T-cell (primary cell): ENCODE data around the gene MPP3. TPM values are rescaled to one million over a fixed set of nuclear protein-coding genes. Genes with fewer than 3 reads are reported as not detected.
A peak's percentile ranks its signal among the peaks of the same experiment; 100 is the strongest.

Source experiments
- ATAC-seq, 4 experiments: fragments of 200-7000 bp in 3 of 4; fragments of 150-1000 bp in 1 of 4; cut with Tn5 transposase; replicated peaks in 1 of 4; 1 replicate in 3 of 4; 2 replicates in 1 of 4; pipeline ENCODE4 v1.10.0; 2021; ENCODE audit warnings: moderate library complexity in 3 of 4, mild to moderate bottlenecking in 2 of 4, moderate number of reproducible peaks in 1 of 4
- CTCF ChIA-PET, 2 donors: fragments of 300-600 bp; sonication (Branson Sonifier 250); formaldehyde crosslinking; loops; one replicate each; lab custom pipeline; 2022; ENCODE audit warnings: antibody characterized with exemption in 2 of 2; lab: Charles Lee
- POLR2A ChIA-PET, 2 donors: fragments of 300-600 bp; sonication (Branson Sonifier 250); formaldehyde crosslinking; loops; one replicate each; lab custom pipeline; 2022; ENCODE audit warnings: antibody characterized with exemption in 2 of 2; lab: Charles Lee
- DNase-seq, 35 experiments: peaks; one replicate each; pipeline versions ENCODE4 v3.0.0 to v3.0.0-alpha.2; 2013 to 2023
- H3K27ac ChIP-seq: one replicate; pipeline ENCODE4 v1.5.1; 2013; ENCODE audit warnings: low read length
- H3K27me3 ChIP-seq, 2 experiments: replicated peaks in 1 of 2; 1 replicate in 1 of 2; 2 replicates in 1 of 2; pipeline versions ENCODE4 v1.6.1 to v1.7.0; 2013; ENCODE audit warnings: low read length in 1 of 2, mixed read lengths in 1 of 2; ENCODE audit not compliant: control insufficient read depth in 2 of 2, insufficient read depth in 2 of 2; ENCODE audit errors: extremely low read depth in 1 of 2
- H3K36me3 ChIP-seq, 2 donors: 1 replicate in 1 of 2; 2 replicates in 1 of 2; pipeline versions ENCODE4 v1.6.1 to v1.7.0; 2013; ENCODE audit warnings: low read length in 1 of 2; ENCODE audit not compliant: control insufficient read depth in 2 of 2, insufficient read depth in 1 of 2; ENCODE audit errors: extremely low read depth in 1 of 2
- H3K4me1 ChIP-seq, 2 experiments: 1 replicate in 1 of 2; 2 replicates in 1 of 2; pipeline versions ENCODE4 v1.6.1 to v1.7.0; 2013; ENCODE audit warnings: low read length in 2 of 2, mixed read lengths in 1 of 2; ENCODE audit not compliant: insufficient read depth in 2 of 2, control insufficient read depth in 1 of 2; ENCODE audit errors: extremely low read depth in 1 of 2
- H3K4me3 ChIP-seq, 2 donors: 1 replicate in 1 of 2; 2 replicates in 1 of 2; pipeline versions ENCODE4 v1.5.1 to v1.7.0; 2013; ENCODE audit warnings: mild to moderate bottlenecking in 2 of 2, low read length in 1 of 2, moderate library complexity in 1 of 2; ENCODE audit not compliant: control insufficient read depth in 1 of 2; ENCODE audit errors: extremely low read depth in 1 of 2
- H3K9me3 ChIP-seq: 2 replicates; pipeline ENCODE4 v1.7.0; 2013
- H3K27ac Mint-ChIP-seq, 2 donors: one replicate each; pipeline ENCODE4 v1.8.0; 2020 to 2021; ENCODE audit warnings: mild to moderate bottlenecking in 2 of 2, mixed read lengths in 2 of 2
- H3K27me3 Mint-ChIP-seq, 2 donors: one replicate each; pipeline ENCODE4 v1.8.0; 2021 to 2022; ENCODE audit warnings: mixed read lengths in 2 of 2
- H3K36me3 Mint-ChIP-seq: one replicate; pipeline ENCODE4 v1.8.0; 2021; ENCODE audit warnings: mixed read lengths
- H3K4me1 Mint-ChIP-seq, 3 donors: one replicate each; pipeline ENCODE4 v1.8.0; 2020 to 2022; ENCODE audit warnings: mixed read lengths in 3 of 3, mild to moderate bottlenecking in 1 of 3
- H3K4me3 Mint-ChIP-seq, 3 donors: one replicate each; pipeline ENCODE4 v1.8.0; 2020 to 2022; ENCODE audit warnings: mild to moderate bottlenecking in 3 of 3, mixed read lengths in 3 of 3, moderate library complexity in 3 of 3
- H3K9me3 Mint-ChIP-seq, 3 donors: one replicate each; pipeline ENCODE4 v1.8.0; 2020 to 2022; ENCODE audit warnings: mixed read lengths in 3 of 3
- WGBS: methylation state at CpG from one replicate; pipeline ENCODE4 v1.1.5; 2013; ENCODE audit warnings: missing lambda C conversion rate; ENCODE audit not compliant: insufficient coverage; 5-methylcytosine and 5-hydroxymethylcytosine counted together
- total RNA-seq, 35 experiments: library from RNA in 6 of 35; stranded (reverse) in 6 of 35; fragments of 120-200 nt in 1 of 35; gene quantifications; one replicate each; pipeline versions ENCODE4 v1.2.1 to v1.2.4 and lab custom pipeline; 2013 to 2026

MPP3 gene
- total RNA-seq, 5 donors from 2014 or later (not counting 1 experiment from before 2014, with no cell fraction given) = 0.32 to 0.60 (median 0.44) TPM; not detected in 1

- peaks cover 26 to 39% of the 10 kb centered on the region in 2 donors for H3K27me3 Mint-ChIP-seq
- H3K4me1 Mint-ChIP-seq = peaks cover 0 to 8% (median 4%) of the 10 kb centered on the region in 3 donors
- H3K9me3 Mint-ChIP-seq = no peaks in the 10 kb centered on the region
- ATAC-seq (no peak), DNase-seq (no peak)
- POLR2A ChIA-PET = no interaction called here
- Histone ChIP-seq H3K27ac (no peak overlapping the region), H3K4me3 (no peak overlapping the region), H3K4me1 (peaks cover 3 to 8% of the 10 kb centered on the region in 2 experiments), H3K27me3 (peaks cover 0 to 29% of the 10 kb centered on the region in 2 experiments), H3K36me3 (no peaks in the 10 kb centered on the region), H3K9me3 (no peaks in the 10 kb centered on the region)
- H3K36me3 Mint-ChIP-seq = no peaks in the 10 kb centered on the region
- CTCF ChIA-PET = no interaction called here
- 89% methylated on average over 1 of the region's 2 CpGs for whole genome bisulfite sequencing
- no peak overlapping the region for H3K27ac Mint-ChIP-seq
- H3K4me3 Mint-ChIP-seq = no peak overlapping the region
Measured at GRCh38 chr17:43784068-43784467, 48.9 kb downstream of the MPP3 start.

- no peaks in the 10 kb centered on the region for H3K9me3 ChIP-seq
- H3K27ac ChIP-seq = no peak overlapping the region
- ATAC-seq = no peak
- H3K4me1 ChIP-seq = peaks cover 3 to 11% of the 10 kb centered on the region in 2 experiments
- H3K9me3 Mint-ChIP-seq = no peaks in the 10 kb centered on the region
- peaks cover 0 to 26% of the 10 kb centered on the region in 2 experiments for H3K27me3 ChIP-seq
- H3K27ac Mint-ChIP-seq = no peak overlapping the region
- H3K4me3 ChIP-seq = no peak overlapping the region
- no peaks in the 10 kb centered on the region for H3K36me3 ChIP-seq
- ChIA-PET CTCF (no interaction called here), POLR2A (no interaction called here)
- 79% methylated on average over 13 of the region's 15 CpGs for WGBS
- H3K4me1 Mint-ChIP-seq = peaks cover 0 to 8% (median 5%) of the 10 kb centered on the region in 3 donors
- H3K36me3 Mint-ChIP-seq = no peaks in the 10 kb centered on the region
- H3K4me3 Mint-ChIP-seq = no peak overlapping the region
- H3K27me3 Mint-ChIP-seq = peaks cover 26 to 39% of the 10 kb centered on the region in 2 donors
- no peak for DNase-seq
Measured at GRCh38 chr17:43782913-43783680, 49.8 kb downstream of the MPP3 start.

GRCh38 chr17:43780135-43780534 is 52.8 kb downstream of the MPP3 start, which contains the start of gene CFAP97D1:
Gene CFAP97D1 (plus strand): TSS chr17:43780435. CDS start chr17:43780463, 28 bp downstream.
- ATAC-seq (no peak), DNase-seq (no peak)
- no peaks in the 10 kb centered on the region for H3K9me3 Mint-ChIP-seq
- Histone ChIP-seq H3K27me3 (peaks cover 0 to 26% of the 10 kb centered on the region in 2 experiments), H3K27ac (no peak within 1 kb of the TSS), H3K4me1 (peaks cover 3 to 14% of the 10 kb centered on the region in 2 experiments), H3K36me3 (no peaks in the 10 kb centered on the region), H3K4me3 (peak within 1 kb of the TSS; percentile 67 to 76), H3K9me3 (no peaks in the 10 kb centered on the region)
- H3K4me3 Mint-ChIP-seq = peak within 1 kb of the TSS; percentile 71 to 79 (median 77)
- peak within 1 kb of the TSS in 1 of 2 donors; percentile 52 for H3K27ac Mint-ChIP-seq
- 41% methylated on average over 5 of the region's 7 CpGs for WGBS
- peaks cover 0 to 14% (median 9%) of the 10 kb centered on the region in 3 donors for H3K4me1 Mint-ChIP-seq
- POLR2A ChIA-PET = no interaction called here
- CTCF ChIA-PET = interaction anchor here in 1 of 2 donors (0.7 kb wide), 1 partner anchor 72 kb away, joined by 4 read pairs; no protein-coding TSS in a partner anchor
- H3K27me3 Mint-ChIP-seq = peaks cover 26 to 39% of the 10 kb centered on the region in 2 donors
- H3K36me3 Mint-ChIP-seq = no peaks in the 10 kb centered on the region

- peaks cover 0 to 26% of the 10 kb centered on the region in 2 experiments for H3K27me3 ChIP-seq
- H3K27me3 Mint-ChIP-seq = peaks cover 20 to 36% of the 10 kb centered on the region in 2 donors
- ChIA-PET CTCF (interaction anchor here (0.6 to 0.7 kb wide), 3 partner anchors 11 to 71 kb away, joined by 3 to 4 read pairs (median 3); no protein-coding TSS in a partner anchor), POLR2A (no interaction called here)
- no peaks in the 10 kb centered on the region for H3K36me3 Mint-ChIP-seq
- no peak overlapping the region for H3K27ac ChIP-seq
- H3K4me3 Mint-ChIP-seq = peak overlapping the region; percentile 71 to 79 (median 77)
- peak overlapping the region in 1 of 2 donors; percentile 52 for H3K27ac Mint-ChIP-seq
- peaks cover 0 to 14% (median 9%) of the 10 kb centered on the region in 3 donors for H3K4me1 Mint-ChIP-seq
- H3K4me1 ChIP-seq = peaks cover 3 to 14% of the 10 kb centered on the region in 2 experiments
- ATAC-seq (peak in 3 of 4 experiments; percentile 23 to 39 (median 38)), DNase-seq (no peak)
- no peaks in the 10 kb centered on the region for H3K9me3 ChIP-seq
- H3K4me3 ChIP-seq = peak overlapping the region; percentile 67 to 76
- WGBS = 0% methylated on average over 21 of the region's 26 CpGs
- no peaks in the 10 kb centered on the region for H3K9me3 Mint-ChIP-seq
- H3K36me3 ChIP-seq = no peaks in the 10 kb centered on the region
Measured at GRCh38 chr17:43779145-43780125, 53.5 kb downstream of the MPP3 start.

- Mint-ChIP-seq H3K9me3 (no peaks in the 10 kb centered on the region), H3K27me3 (peaks cover 19 to 29% of the 10 kb centered on the region in 2 donors), H3K4me3 (peak within 1 kb of the TSS; percentile 79 to 87 (median 82)), H3K36me3 (peaks cover 5% of the 10 kb centered on the region), H3K27ac (peak within 1 kb of the TSS; percentile 3 to 77), H3K4me1 (peaks cover 0 to 14% (median 9%) of the 10 kb centered on the region in 3 donors)
- Histone ChIP-seq H3K36me3 (peaks cover 0 to 1% of the 10 kb centered on the region in 2 donors), H3K9me3 (no peaks in the 10 kb centered on the region), H3K4me1 (peaks cover 3 to 14% of the 10 kb centered on the region in 2 experiments), H3K4me3 (peak within 1 kb of the TSS; percentile 67 to 76), H3K27ac (peak within 1 kb of the TSS; percentile 14), H3K27me3 (peaks cover 0 to 26% of the 10 kb centered on the region in 2 experiments)
- CTCF ChIA-PET = interaction anchor here in 1 of 2 donors (0.6 kb wide), 2 partner anchors 12 kb away, joined by 3 read pairs; no protein-coding TSS in a partner anchor
- ATAC-seq (peak; percentile 97 to 99 (median 98)), DNase-seq (peak; percentile 45 to 85 (median 68))
- POLR2A ChIA-PET = no interaction called here
- WGBS = under 1% methylated on average over 92 of the region's 100 CpGs
Measured at GRCh38 chr17:43778337-43779144, 54.4 kb downstream of the MPP3 start, which contains the start of gene DUSP3. Gene DUSP3 (minus strand): TSS chr17:43778977. CDS start chr17:43778924, 53 bp downstream.
